Neuronal stem cell (in vitro differentiated cells): ENCODE measurements around the gene DNM3.

ENCODE experiments used
- DNase-seq: peaks from one replicate; pipeline ENCODE4 v3.0.0-alpha.2; 2013; ENCODE audit warnings: low spot score
- H2AFZ ChIP-seq: one replicate; pipeline ENCODE4 v1.6.1; 2013; ENCODE audit warnings: mild to moderate bottlenecking, low read length, inconsistent platforms
- H2AK5ac ChIP-seq: 2 replicates; pipeline ENCODE4 v1.6.1; 2013; ENCODE audit warnings: low read depth, mild to moderate bottlenecking, inconsistent platforms, low read length, moderate library complexity, mixed read lengths
- H2BK120ac ChIP-seq: 2 replicates; pipeline ENCODE4 v1.6.1; 2013; ENCODE audit warnings: low read depth, mild to moderate bottlenecking, inconsistent platforms, low read length, moderate library complexity, mixed read lengths
- H2BK12ac ChIP-seq: one replicate; pipeline ENCODE4 v1.6.1; 2013; ENCODE audit warnings: low read length, inconsistent platforms
- H2BK15ac ChIP-seq: 2 replicates; pipeline ENCODE4 v1.6.1; 2013; ENCODE audit warnings: mild to moderate bottlenecking, low read length, inconsistent platforms, mixed read lengths
- H2BK5ac ChIP-seq: one replicate; pipeline ENCODE4 v1.6.1; 2013; ENCODE audit warnings: inconsistent platforms, mild to moderate bottlenecking, low read length, moderate library complexity
- H3K14ac ChIP-seq: one replicate; pipeline ENCODE4 v1.6.1; 2013; ENCODE audit warnings: low read length, inconsistent platforms
- H3K18ac ChIP-seq: 2 replicates; pipeline ENCODE4 v1.6.1; 2013; ENCODE audit warnings: low read length, inconsistent platforms
- H3K23ac ChIP-seq: 2 replicates; pipeline ENCODE4 v1.6.1; 2013; ENCODE audit warnings: low read depth, mild to moderate bottlenecking, mixed read lengths, low read length, inconsistent platforms; ENCODE audit not compliant: poor library complexity
- H3K27ac ChIP-seq: replicated peaks from 3 replicates; pipeline ENCODE4 v1.5.1; 2013; ENCODE audit warnings: low read length, inconsistent platforms
- H3K27me3 ChIP-seq, 3 experiments: 2 replicates each; pipeline ENCODE4 v1.6.1; 2013; ENCODE audit warnings: low read length in 3 of 3, mild to moderate bottlenecking in 2 of 3, inconsistent platforms in 1 of 3, low read depth in 1 of 3, mixed read lengths in 1 of 3, moderate library complexity in 1 of 3; ENCODE audit not compliant: control insufficient read depth in 3 of 3, insufficient read depth in 3 of 3
- H3K36me3 ChIP-seq, 2 donors: replicated peaks in 1 of 2; 2 replicates each; pipeline ENCODE4 v1.6.1; 2013; ENCODE audit warnings: low read length in 2 of 2; ENCODE audit not compliant: control insufficient read depth in 2 of 2, insufficient read depth in 2 of 2
- H3K4ac ChIP-seq: 2 replicates; pipeline ENCODE4 v1.6.1; 2013; ENCODE audit warnings: inconsistent platforms, mild to moderate bottlenecking, low read length, moderate library complexity
- H3K4me1 ChIP-seq, 2 donors: 1 replicate in 1 of 2; 2 replicates in 1 of 2; pipeline ENCODE4 v1.6.1; 2013; ENCODE audit warnings: low read length in 2 of 2, low read depth in 1 of 2; ENCODE audit not compliant: control insufficient read depth in 2 of 2, insufficient read depth in 1 of 2
- H3K4me2 ChIP-seq: one replicate; pipeline ENCODE4 v1.6.1; 2013; ENCODE audit warnings: mild to moderate bottlenecking, low read length, inconsistent platforms; ENCODE audit not compliant: insufficient read depth, poor library complexity, severe bottlenecking
- H3K4me3 ChIP-seq, 2 donors: 2 replicates each; pipeline ENCODE4 v1.5.1; 2013; ENCODE audit warnings: low read length in 2 of 2, mild to moderate bottlenecking in 2 of 2, inconsistent platforms in 1 of 2, moderate library complexity in 1 of 2
- H3K79me1 ChIP-seq: one replicate; pipeline ENCODE4 v1.6.1; 2013; ENCODE audit warnings: low read depth, mild to moderate bottlenecking, inconsistent platforms, low read length, moderate library complexity
- H3K9ac ChIP-seq: one replicate; pipeline ENCODE4 v1.6.1; 2013; ENCODE audit warnings: mild to moderate bottlenecking, low read depth, low read length, inconsistent platforms; ENCODE audit not compliant: poor library complexity
- H3K9me3 ChIP-seq, 2 donors: replicated peaks in 1 of 2; 2 replicates each; pipeline versions ENCODE3 to v1.6.1; 2013; ENCODE audit warnings: low read length in 2 of 2, mild to moderate bottlenecking in 2 of 2, inconsistent platforms in 1 of 2, low read depth in 1 of 2, mixed read lengths in 1 of 2, moderate library complexity in 1 of 2; ENCODE audit not compliant: control insufficient read depth in 2 of 2, insufficient read depth in 1 of 2
- H4K8ac ChIP-seq: one replicate; pipeline ENCODE4 v1.6.1; 2013; ENCODE audit warnings: low read depth, mild to moderate bottlenecking, inconsistent platforms, low read length, moderate library complexity
- H4K91ac ChIP-seq: one replicate; pipeline ENCODE4 v1.6.1; 2013; ENCODE audit warnings: low read length, low read depth, mild to moderate bottlenecking, inconsistent platforms; ENCODE audit not compliant: poor library complexity
- WGBS, 2 donors: extraction: QIAGEN DNeasy Blood & Tissue Kit; methylation state at CpG; one replicate each; pipeline ENCODE4 v1.1.7; 2013; ENCODE audit warnings: missing lambda C conversion rate in 2 of 2, mixed read lengths in 1 of 2; ENCODE audit not compliant: insufficient read length in 2 of 2, insufficient replicate concordance in 1 of 2; ENCODE audit errors: extremely low coverage in 2 of 2; 5-methylcytosine and 5-hydroxymethylcytosine counted together

Gene DNM3

GRCh38 chr1:172391976-172392375, 550.7 kb downstream of the DNM3 start:
- Histone ChIP-seq H2AK5ac (no peak overlapping the region), H3K23ac (no peak overlapping the region)
- no CpG with 5 or more reads among the region's 1 CpG for WGBS, 2 donors

GRCh38 chr1:172393354-172393753, 552.1 kb downstream of the DNM3 start:
- no peak overlapping the region for H3K9ac ChIP-seq
- H2BK5ac ChIP-seq = no peak overlapping the region
- no peaks in the 10 kb centered on the region for H3K27me3 ChIP-seq
- no peak overlapping the region for H4K8ac ChIP-seq
- no peak overlapping the region for H3K4me3 ChIP-seq
- no peak overlapping the region for H3K14ac ChIP-seq
- DNase-seq = no peak
- no peak overlapping the region for H2BK120ac ChIP-seq
- no peak overlapping the region for H3K4ac ChIP-seq
- H3K23ac ChIP-seq = no peak overlapping the region
- no peak overlapping the region for H4K91ac ChIP-seq
- no CpG with 5 or more reads among the region's 5 CpGs for WGBS, 2 donors
- no peaks in the 10 kb centered on the region for H3K36me3 ChIP-seq
- H2BK12ac ChIP-seq = no peak overlapping the region
- no peak overlapping the region for H2BK15ac ChIP-seq
- H3K79me1 ChIP-seq = no peaks in the 10 kb centered on the region
- H3K4me2 ChIP-seq = no peak overlapping the region
- no peak overlapping the region for H3K18ac ChIP-seq
- no peak overlapping the region for H2AFZ ChIP-seq
- H2AK5ac ChIP-seq = no peak overlapping the region
- no peak overlapping the region for H3K27ac ChIP-seq
- no peaks in the 10 kb centered on the region for H3K9me3 ChIP-seq
- H3K4me1 ChIP-seq = peaks cover 3 to 23% of the 10 kb centered on the region in 2 donors

More at GRCh38 chr1:172391976-172392375, 550.7 kb downstream of the DNM3 start:
- Histone ChIP-seq H4K91ac (no peak overlapping the region), H2AFZ (no peak overlapping the region), H2BK12ac (no peak overlapping the region), H2BK120ac (no peak overlapping the region), H2BK5ac (no peak overlapping the region), H3K4me2 (no peak overlapping the region), H3K9me3 (no peaks in the 10 kb centered on the region), H4K8ac (no peak overlapping the region), H3K4ac (no peak overlapping the region), H3K14ac (no peak overlapping the region), H3K4me1 (peaks cover 3 to 23% of the 10 kb centered on the region in 2 donors), H3K9ac (no peak overlapping the region), H3K79me1 (no peaks in the 10 kb centered on the region), H3K18ac (no peak overlapping the region), H3K27me3 (no peaks in the 10 kb centered on the region), H2BK15ac (no peak overlapping the region), H3K27ac (no peak overlapping the region), H3K36me3 (no peaks in the 10 kb centered on the region), H3K4me3 (no peak overlapping the region)
- no peak for DNase-seq

GRCh38 chr1:172394141-172394751, 552.9 kb downstream of the DNM3 start:
- Histone ChIP-seq H3K23ac (no peak overlapping the region), H3K4ac (no peak overlapping the region), H3K14ac (no peak overlapping the region), H4K91ac (no peak overlapping the region), H2BK15ac (no peak overlapping the region), H3K4me3 (no peak overlapping the region), H3K18ac (no peak overlapping the region), H3K9ac (no peak overlapping the region), H2BK5ac (no peak overlapping the region), H4K8ac (no peak overlapping the region), H2BK120ac (no peak overlapping the region), H3K9me3 (no peaks in the 10 kb centered on the region), H3K4me2 (no peak overlapping the region), H3K27me3 (no peaks in the 10 kb centered on the region), H3K36me3 (no peaks in the 10 kb centered on the region), H2AFZ (no peak overlapping the region), H2AK5ac (no peak overlapping the region), H2BK12ac (no peak overlapping the region), H3K27ac (no peak overlapping the region), H3K4me1 (peaks cover 4 to 24% of the 10 kb centered on the region in 2 donors), H3K79me1 (no peaks in the 10 kb centered on the region)
- WGBS, 2 donors = no CpG with 5 or more reads among the region's 4 CpGs
- no peak for DNase-seq

GRCh38 chr1:172394811-172395210, 553.5 kb downstream of the DNM3 start:
- no peak overlapping the region for H3K4me3 ChIP-seq
- H4K91ac ChIP-seq = no peak overlapping the region
- no peak overlapping the region for H2BK12ac ChIP-seq
- H3K9ac ChIP-seq = no peak overlapping the region
- no peak overlapping the region for H2BK15ac ChIP-seq
- H3K4me2 ChIP-seq = no peak overlapping the region
- DNase-seq = no peak
- no peak overlapping the region for H2BK120ac ChIP-seq
- peaks cover 5 to 26% of the 10 kb centered on the region in 2 donors for H3K4me1 ChIP-seq
- H2BK5ac ChIP-seq = no peak overlapping the region
- H3K18ac ChIP-seq = no peak overlapping the region
- H2AK5ac ChIP-seq = no peak overlapping the region
- no peak overlapping the region for H3K14ac ChIP-seq
- H3K36me3 ChIP-seq = no peaks in the 10 kb centered on the region
- no CpG with 5 or more reads among the region's 5 CpGs for WGBS, 2 donors
- no peaks in the 10 kb centered on the region for H3K79me1 ChIP-seq
- no peak overlapping the region for H3K23ac ChIP-seq
- no peaks in the 10 kb centered on the region for H3K9me3 ChIP-seq
- no peak overlapping the region for H4K8ac ChIP-seq
- no peaks in the 10 kb centered on the region for H3K27me3 ChIP-seq
- no peak overlapping the region for H3K27ac ChIP-seq
- H3K4ac ChIP-seq = no peak overlapping the region
- H2AFZ ChIP-seq = no peak overlapping the region
